T-cell (primary cell): ENCODE measurements around the gene SYNE2. TPM values are rescaled to one million over a fixed set of nuclear protein-coding genes. Genes with fewer than 3 reads are reported as not detected.

Source experiments
- ATAC-seq, 4 experiments: fragments of 200-7000 bp in 3 of 4; fragments of 150-1000 bp in 1 of 4; cut with Tn5 transposase; replicated peaks in 1 of 4; 1 replicate in 3 of 4; 2 replicates in 1 of 4; pipeline ENCODE4 v1.10.0; 2021; ENCODE audit warnings: moderate library complexity in 3 of 4, mild to moderate bottlenecking in 2 of 4, moderate number of reproducible peaks in 1 of 4
- CTCF ChIA-PET, 2 donors: fragments of 300-600 bp; sonication (Branson Sonifier 250); formaldehyde crosslinking; loops; one replicate each; lab custom pipeline; 2022; ENCODE audit warnings: antibody characterized with exemption in 2 of 2; lab: Charles Lee
- POLR2A ChIA-PET, 2 donors: fragments of 300-600 bp; sonication (Branson Sonifier 250); formaldehyde crosslinking; loops; one replicate each; lab custom pipeline; 2022; ENCODE audit warnings: antibody characterized with exemption in 2 of 2; lab: Charles Lee
- DNase-seq, 35 experiments: peaks; one replicate each; pipeline versions ENCODE4 v3.0.0 to v3.0.0-alpha.2; 2013 to 2023
- H3K27ac ChIP-seq: one replicate; pipeline ENCODE4 v1.5.1; 2013; ENCODE audit warnings: low read length
- H3K27me3 ChIP-seq, 2 experiments: replicated peaks in 1 of 2; 1 replicate in 1 of 2; 2 replicates in 1 of 2; pipeline versions ENCODE4 v1.6.1 to v1.7.0; 2013; ENCODE audit warnings: low read length in 1 of 2, mixed read lengths in 1 of 2; ENCODE audit not compliant: control insufficient read depth in 2 of 2, insufficient read depth in 2 of 2; ENCODE audit errors: extremely low read depth in 1 of 2
- H3K36me3 ChIP-seq, 2 donors: 1 replicate in 1 of 2; 2 replicates in 1 of 2; pipeline versions ENCODE4 v1.6.1 to v1.7.0; 2013; ENCODE audit warnings: low read length in 1 of 2; ENCODE audit not compliant: control insufficient read depth in 2 of 2, insufficient read depth in 1 of 2; ENCODE audit errors: extremely low read depth in 1 of 2
- H3K4me1 ChIP-seq, 2 experiments: 1 replicate in 1 of 2; 2 replicates in 1 of 2; pipeline versions ENCODE4 v1.6.1 to v1.7.0; 2013; ENCODE audit warnings: low read length in 2 of 2, mixed read lengths in 1 of 2; ENCODE audit not compliant: insufficient read depth in 2 of 2, control insufficient read depth in 1 of 2; ENCODE audit errors: extremely low read depth in 1 of 2
- H3K4me3 ChIP-seq, 2 donors: 1 replicate in 1 of 2; 2 replicates in 1 of 2; pipeline versions ENCODE4 v1.5.1 to v1.7.0; 2013; ENCODE audit warnings: mild to moderate bottlenecking in 2 of 2, low read length in 1 of 2, moderate library complexity in 1 of 2; ENCODE audit not compliant: control insufficient read depth in 1 of 2; ENCODE audit errors: extremely low read depth in 1 of 2
- H3K9me3 ChIP-seq: 2 replicates; pipeline ENCODE4 v1.7.0; 2013
- H3K27ac Mint-ChIP-seq, 2 donors: one replicate each; pipeline ENCODE4 v1.8.0; 2020 to 2021; ENCODE audit warnings: mild to moderate bottlenecking in 2 of 2, mixed read lengths in 2 of 2
- H3K27me3 Mint-ChIP-seq, 2 donors: one replicate each; pipeline ENCODE4 v1.8.0; 2021 to 2022; ENCODE audit warnings: mixed read lengths in 2 of 2
- H3K36me3 Mint-ChIP-seq: one replicate; pipeline ENCODE4 v1.8.0; 2021; ENCODE audit warnings: mixed read lengths
- H3K4me1 Mint-ChIP-seq, 3 donors: one replicate each; pipeline ENCODE4 v1.8.0; 2020 to 2022; ENCODE audit warnings: mixed read lengths in 3 of 3, mild to moderate bottlenecking in 1 of 3
- H3K4me3 Mint-ChIP-seq, 3 donors: one replicate each; pipeline ENCODE4 v1.8.0; 2020 to 2022; ENCODE audit warnings: mild to moderate bottlenecking in 3 of 3, mixed read lengths in 3 of 3, moderate library complexity in 3 of 3
- H3K9me3 Mint-ChIP-seq, 3 donors: one replicate each; pipeline ENCODE4 v1.8.0; 2020 to 2022; ENCODE audit warnings: mixed read lengths in 3 of 3
- WGBS: methylation state at CpG from one replicate; pipeline ENCODE4 v1.1.5; 2013; ENCODE audit warnings: missing lambda C conversion rate; ENCODE audit not compliant: insufficient coverage; 5-methylcytosine and 5-hydroxymethylcytosine counted together
- total RNA-seq, 35 experiments: library from RNA in 6 of 35; stranded (reverse) in 6 of 35; fragments of 120-200 nt in 1 of 35; gene quantifications; one replicate each; pipeline versions ENCODE4 v1.2.1 to v1.2.4 and lab custom pipeline; 2013 to 2026

The SYNE2 gene
- total RNA-seq, 5 donors from 2014 or later (not counting 1 experiment from before 2014, with no cell fraction given), result 150 to 321 (median 229) TPM

- CTCF ChIA-PET, result no interaction called here
- Histone ChIP-seq H3K36me3 (no peaks in the 10 kb centered on the region), H3K4me1 (no peaks in the 10 kb centered on the region), H3K27ac (no peak overlapping the region), H3K27me3 (no peaks in the 10 kb centered on the region), H3K4me3 (no peak overlapping the region), H3K9me3 (no peaks in the 10 kb centered on the region)
- H3K4me3 Mint-ChIP-seq, result no peak overlapping the region
- no peak overlapping the region for H3K27ac Mint-ChIP-seq
- peaks cover 3 to 4% of the 10 kb centered on the region in 2 donors for H3K27me3 Mint-ChIP-seq
- no CpG with 5 or more reads among the region's 3 CpGs for WGBS
- no peak for ATAC-seq
- POLR2A ChIA-PET, result no interaction called here
- DNase-seq, result no peak
- no peaks in the 10 kb centered on the region for H3K36me3 Mint-ChIP-seq
- no peaks in the 10 kb centered on the region for H3K9me3 Mint-ChIP-seq
- H3K4me1 Mint-ChIP-seq, result no peaks in the 10 kb centered on the region
These were observed 400.9 kb downstream of the SYNE2 start for GRCh38 chr14:64253672-64254071.

GRCh38 chr14:64255756-64256155, 403.0 kb downstream of the SYNE2 start:
- POLR2A ChIA-PET, result no interaction called here
- Mint-ChIP-seq H3K4me3 (no peak overlapping the region), H3K4me1 (no peaks in the 10 kb centered on the region), H3K27me3 (peaks cover 0 to 3% of the 10 kb centered on the region in 2 donors), H3K9me3 (no peaks in the 10 kb centered on the region), H3K27ac (no peak overlapping the region), H3K36me3 (no peaks in the 10 kb centered on the region)
- no peaks in the 10 kb centered on the region for H3K9me3 ChIP-seq
- H3K27me3 ChIP-seq, result no peaks in the 10 kb centered on the region
- H3K4me3 ChIP-seq, result no peak overlapping the region
- no peaks in the 10 kb centered on the region for H3K4me1 ChIP-seq
- DNase-seq (no peak), ATAC-seq (no peak)
- no peak overlapping the region for H3K27ac ChIP-seq
- H3K36me3 ChIP-seq, result no peaks in the 10 kb centered on the region
- CTCF ChIA-PET, result no interaction called here
- WGBS, result no CpG with 5 or more reads among the region's 1 CpG

GRCh38 chr14:64260418-64260817, 407.6 kb downstream of the SYNE2 start:
- DNase-seq, result no peak
- Histone ChIP-seq H3K36me3 (no peaks in the 10 kb centered on the region), H3K27ac (no peak overlapping the region), H3K9me3 (no peaks in the 10 kb centered on the region), H3K4me1 (no peaks in the 10 kb centered on the region), H3K4me3 (no peak overlapping the region), H3K27me3 (no peaks in the 10 kb centered on the region)
- ChIA-PET CTCF (interaction anchor here in 1 of 2 donors (0.6 kb wide), 1 partner anchor 87 kb away, joined by 3 read pairs; no protein-coding TSS in a partner anchor), POLR2A (no interaction called here)
- Mint-ChIP-seq H3K9me3 (no peaks in the 10 kb centered on the region), H3K4me3 (no peak overlapping the region), H3K36me3 (no peaks in the 10 kb centered on the region), H3K27ac (no peak overlapping the region), H3K27me3 (no peaks in the 10 kb centered on the region), H3K4me1 (no peaks in the 10 kb centered on the region)
- 94% methylated on average over 19 of the region's 21 CpGs for WGBS
- ATAC-seq, result no peak

GRCh38 chr14:64265222-64265621, 412.4 kb downstream of the SYNE2 start:
- WGBS, result no CpG with 5 or more reads among the region's 1 CpG
- no peaks in the 10 kb centered on the region for H3K9me3 ChIP-seq
- no peak overlapping the region for H3K4me3 ChIP-seq
- no peak overlapping the region for H3K27ac ChIP-seq
- H3K4me1 Mint-ChIP-seq, result peaks cover 18 to 21% (median 18%) of the 10 kb centered on the region in 3 donors
- ChIA-PET POLR2A (interaction anchor here in 1 of 2 donors (0.6 kb wide), 1 partner anchor 13 kb away, joined by 3 read pairs; no protein-coding TSS in a partner anchor), CTCF (interaction anchor here in 1 of 2 donors (0.8 kb wide), 1 partner anchor 263 kb away, joined by 4 read pairs; no protein-coding TSS in a partner anchor)
- no peaks in the 10 kb centered on the region for H3K27me3 Mint-ChIP-seq
- H3K4me1 ChIP-seq, result no peaks in the 10 kb centered on the region
- no peak overlapping the region for H3K4me3 Mint-ChIP-seq
- H3K27ac Mint-ChIP-seq, result no peak overlapping the region
- H3K36me3 ChIP-seq, result no peaks in the 10 kb centered on the region
- ATAC-seq (no peak), DNase-seq (no peak)
- no peaks in the 10 kb centered on the region for H3K36me3 Mint-ChIP-seq
- no peaks in the 10 kb centered on the region for H3K9me3 Mint-ChIP-seq
- no peaks in the 10 kb centered on the region for H3K27me3 ChIP-seq

- ChIA-PET POLR2A (interaction anchor here in 1 of 2 donors (0.5 to 0.6 kb wide), 2 partner anchors 11 to 56 kb away, joined by 3 to 5 read pairs; no protein-coding TSS in a partner anchor), CTCF (no interaction called here)
- peak in 1 of 4 experiments; percentile 44 for ATAC-seq
These were observed 413.4 kb downstream of the SYNE2 start for GRCh38 chr14:64266239-64266638.

GRCh38 chr14:64272019-64272418, 419.2 kb downstream of the SYNE2 start:
- H3K9me3 Mint-ChIP-seq, result peaks cover 0 to 2% (median 0%) of the 10 kb centered on the region in 3 donors
- peaks cover 6% of the 10 kb centered on the region for H3K36me3 Mint-ChIP-seq
- H3K4me1 Mint-ChIP-seq, result peaks cover 3 to 8% (median 7%) of the 10 kb centered on the region in 3 donors
- POLR2A ChIA-PET, result no interaction called here
- no peak for ATAC-seq
- Histone ChIP-seq H3K36me3 (no peaks in the 10 kb centered on the region), H3K27me3 (no peaks in the 10 kb centered on the region), H3K9me3 (no peaks in the 10 kb centered on the region), H3K4me1 (no peaks in the 10 kb centered on the region), H3K27ac (no peak overlapping the region), H3K4me3 (no peak overlapping the region)
- H3K27ac Mint-ChIP-seq, result no peak overlapping the region
- no peak for DNase-seq
- H3K27me3 Mint-ChIP-seq, result peaks cover 3 to 6% of the 10 kb centered on the region in 2 donors
- H3K4me3 Mint-ChIP-seq, result no peak overlapping the region
- CTCF ChIA-PET, result interaction anchor here in 1 of 2 donors (0.6 kb wide), 1 partner anchor 38 kb away, joined by 6 read pairs; no protein-coding TSS in a partner anchor

More at GRCh38 chr14:64266239-64266638, 413.4 kb downstream of the SYNE2 start:
- Histone ChIP-seq H3K4me1 (no peaks in the 10 kb centered on the region), H3K36me3 (no peaks in the 10 kb centered on the region), H3K27me3 (no peaks in the 10 kb centered on the region), H3K4me3 (no peak overlapping the region), H3K27ac (no peak overlapping the region), H3K9me3 (no peaks in the 10 kb centered on the region)
- Mint-ChIP-seq H3K4me3 (no peak overlapping the region), H3K9me3 (no peaks in the 10 kb centered on the region), H3K27ac (peak overlapping the region in 1 of 2 donors; percentile 24), H3K4me1 (peaks cover 18 to 21% (median 18%) of the 10 kb centered on the region in 3 donors), H3K27me3 (no peaks in the 10 kb centered on the region), H3K36me3 (no peaks in the 10 kb centered on the region)
- WGBS, result 100% methylated on average over 1 of the region's 2 CpGs
- DNase-seq, result peak in 1 of 35 experiments; percentile 6
